Measurements from ENCODE around the gene GABARAPL2.
"Not testable (repeated sequence)": the region's sequence is repeated elsewhere in the genome, so short reads cannot be mapped to it uniquely, and the experiment has no call there.

GABARAPL2 gene

DNA sequence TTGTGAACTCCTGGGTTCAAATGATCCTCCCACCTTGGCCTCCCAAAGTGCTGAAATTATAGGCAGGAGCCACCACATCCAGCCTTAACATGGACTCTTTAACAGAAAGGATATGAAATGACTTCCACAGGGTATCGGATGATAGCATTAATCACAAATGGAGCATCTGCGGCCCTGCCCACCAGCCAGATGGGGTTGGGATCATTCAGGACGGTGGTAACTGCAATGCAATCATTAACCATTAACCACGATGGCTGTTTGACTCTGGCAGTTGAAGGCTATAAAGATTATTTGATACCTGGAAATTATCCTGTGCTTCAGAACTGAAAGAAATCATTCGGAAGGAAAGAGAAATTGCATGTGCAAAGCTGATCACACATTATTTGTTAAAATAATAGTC is 24.9 kb upstream of the GABARAPL2 start:
- no peak overlapping the region for H3K4me3 ChIP-seq (ENCODE audit: low read depth, low read length)
- TF ChIP-seq, protein P1, sequence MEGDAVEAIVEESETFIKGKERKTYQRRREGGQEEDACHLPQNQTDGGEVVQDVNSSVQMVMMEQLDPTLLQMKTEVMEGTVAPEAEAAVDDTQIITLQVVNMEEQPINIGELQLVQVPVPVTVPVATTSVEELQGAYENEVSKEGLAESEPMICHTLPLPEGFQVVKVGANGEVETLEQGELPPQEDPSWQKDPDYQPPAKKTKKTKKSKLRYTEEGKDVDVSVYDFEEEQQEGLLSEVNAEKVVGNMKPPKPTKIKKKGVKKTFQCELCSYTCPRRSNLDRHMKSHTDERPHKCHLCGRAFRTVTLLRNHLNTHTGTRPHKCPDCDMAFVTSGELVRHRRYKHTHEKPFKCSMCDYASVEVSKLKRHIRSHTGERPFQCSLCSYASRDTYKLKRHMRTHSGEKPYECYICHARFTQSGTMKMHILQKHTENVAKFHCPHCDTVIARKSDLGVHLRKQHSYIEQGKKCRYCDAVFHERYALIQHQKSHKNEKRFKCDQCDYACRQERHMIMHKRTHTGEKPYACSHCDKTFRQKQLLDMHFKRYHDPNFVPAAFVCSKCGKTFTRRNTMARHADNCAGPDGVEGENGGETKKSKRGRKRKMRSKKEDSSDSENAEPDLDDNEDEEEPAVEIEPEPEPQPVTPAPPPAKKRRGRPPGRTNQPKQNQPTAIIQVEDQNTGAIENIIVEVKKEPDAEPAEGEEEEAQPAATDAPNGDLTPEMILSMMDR (IDR thresholded peaks at IDR 0.05; ENCODE audit: control insufficient read depth, extremely low read depth, insufficient read depth), result no peak
- DNase-seq (ENCODE audit: low read depth), result no peak

DNA sequence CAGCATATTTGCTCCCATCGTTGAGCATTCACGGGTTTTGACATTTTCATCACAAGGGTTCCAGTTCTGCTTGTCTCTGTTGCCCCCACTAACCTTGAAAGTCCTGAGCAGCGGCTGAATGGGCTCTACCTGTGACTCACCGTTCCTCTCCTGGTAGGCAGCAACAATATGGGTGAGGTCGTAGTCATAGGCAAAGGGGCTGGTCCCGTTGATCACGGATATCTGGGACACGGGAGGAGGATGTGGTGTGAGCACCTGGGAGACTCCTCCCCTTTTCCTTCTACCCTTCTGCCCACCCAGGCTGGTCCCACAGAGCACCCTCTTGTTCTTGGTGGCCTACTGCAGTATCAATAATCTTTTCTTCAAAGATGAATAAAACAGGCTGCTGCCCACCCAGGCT is 23.7 kb upstream of the GABARAPL2 start:
- H3K4me3 ChIP-seq (ENCODE audit: low read depth, low read length); DNase-seq (ENCODE audit: low read depth): not testable (repeated sequence)

DNA sequence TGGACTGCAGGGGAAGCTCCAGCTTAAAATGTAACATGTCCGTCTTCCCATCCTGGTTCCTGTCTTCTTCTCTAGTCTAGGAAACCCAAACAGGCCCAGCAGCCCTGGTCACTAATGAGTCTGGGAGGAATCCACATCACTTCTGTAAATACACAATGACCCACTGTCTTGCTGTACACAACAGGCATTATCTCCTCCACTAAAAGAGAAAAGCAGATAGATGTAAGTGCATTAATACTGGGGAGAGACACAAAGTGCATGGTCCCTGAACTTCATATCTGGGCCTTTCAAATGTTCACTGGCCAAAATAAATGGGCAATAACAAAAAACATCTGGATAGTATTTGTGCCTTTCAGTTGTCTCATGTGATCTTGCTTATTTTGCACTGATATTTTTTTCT is 20.3 kb upstream of the GABARAPL2 start:
- not testable (repeated sequence) for DNase-seq (ENCODE audit: low read depth); H3K4me3 ChIP-seq (ENCODE audit: low read depth, low read length)

DNA sequence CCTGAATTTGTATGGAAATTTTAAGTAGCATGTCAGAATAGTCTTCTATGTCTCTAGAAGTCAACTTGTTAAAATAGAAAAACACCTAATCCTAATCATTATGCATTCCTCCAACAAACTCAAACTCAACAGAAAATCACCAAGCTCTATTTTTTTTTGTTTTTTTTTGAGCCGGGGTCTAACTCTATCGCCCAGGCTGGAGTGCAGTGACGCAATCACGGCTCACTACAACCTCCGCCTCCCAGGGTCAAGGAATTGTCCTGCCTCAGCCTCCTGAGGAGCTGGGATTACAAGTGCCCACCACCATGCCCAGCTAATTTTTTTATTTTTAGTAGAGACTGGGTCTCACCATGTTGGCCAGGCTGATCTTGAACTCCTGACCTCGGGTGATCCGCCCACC is 19.9 kb upstream of the GABARAPL2 start:
- no peak overlapping the region for H3K4me3 ChIP-seq (ENCODE audit: low read depth, low read length)
- TF ChIP-seq, protein P1 (IDR thresholded peaks at IDR 0.05; ENCODE audit: control insufficient read depth, extremely low read depth, insufficient read depth), result no peak
- no peak for DNase-seq (ENCODE audit: low read depth)

DNA sequence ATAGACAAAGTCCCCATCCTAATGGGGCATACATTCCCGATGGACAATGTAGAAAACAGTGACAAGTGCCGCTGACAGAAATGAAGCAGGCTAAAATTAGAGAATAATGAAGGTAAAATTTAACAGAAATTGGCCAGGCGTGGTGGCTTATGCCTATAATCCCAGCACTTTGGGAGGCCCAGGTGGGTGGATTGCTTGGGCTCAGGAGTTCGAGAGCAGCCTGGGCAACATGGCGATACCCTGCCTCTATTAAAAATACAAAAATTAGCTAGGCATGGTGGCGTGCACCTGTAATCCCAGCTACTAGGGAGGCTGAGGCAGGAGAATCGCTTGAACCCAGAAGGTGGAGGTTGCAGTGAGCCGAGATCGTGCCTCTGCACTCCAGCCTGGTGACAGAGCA is 17.7 kb upstream of the GABARAPL2 start:
- H3K4me3 ChIP-seq (ENCODE audit: low read depth, low read length), result not testable (repeated sequence)

DNA sequence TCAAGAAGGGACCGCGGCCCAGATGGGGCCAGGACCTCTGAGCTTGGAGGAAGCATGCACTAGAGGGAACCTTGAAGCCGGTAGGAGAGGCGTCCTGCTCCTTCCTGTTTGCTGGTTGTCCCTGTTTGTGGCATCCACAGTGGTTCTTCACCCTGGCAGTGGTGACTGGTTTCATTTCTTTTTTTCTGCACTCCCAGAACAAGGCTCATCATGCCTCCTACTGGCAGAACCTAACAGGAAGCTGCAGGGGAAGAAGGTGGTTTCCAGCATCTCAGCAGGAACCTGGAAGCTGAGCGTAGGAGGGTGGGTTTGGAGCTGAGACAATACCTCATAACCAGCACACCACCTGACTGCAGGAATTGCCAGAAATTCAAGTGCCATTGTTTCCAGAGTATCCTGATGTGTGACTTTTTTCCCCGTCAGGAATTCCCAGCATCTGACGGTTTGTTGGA is 15.9 kb upstream of the GABARAPL2 start:
- TF ChIP-seq, protein P1 (IDR thresholded peaks at IDR 0.05; ENCODE audit: control insufficient read depth, extremely low read depth, insufficient read depth), result peak; percentile 57
- DNase-seq (ENCODE audit: low read depth), result peak; percentile 62

More for the DNA sequence above, 17.7 kb upstream of the GABARAPL2 start:
- DNase-seq (ENCODE audit: low read depth), result not testable (repeated sequence)

DNA sequence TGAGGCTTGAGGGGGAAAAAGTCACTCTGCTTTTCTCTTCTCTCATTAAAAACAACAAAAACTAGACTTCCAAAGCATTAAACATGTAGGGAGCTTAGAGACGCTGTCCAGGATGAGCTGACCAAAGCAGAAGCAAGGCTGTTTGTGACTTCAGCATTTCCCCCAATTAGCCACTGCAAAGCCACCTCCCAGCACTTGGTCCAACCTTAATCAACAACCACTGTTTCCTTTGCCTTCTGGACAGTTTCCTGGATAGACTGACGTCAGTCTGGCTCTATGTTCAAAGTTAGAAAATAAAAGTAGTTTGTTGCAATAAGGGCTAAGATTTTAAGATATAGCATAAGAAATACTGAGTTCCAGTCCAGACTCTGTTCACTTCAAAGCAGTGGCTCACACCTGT is 13.2 kb upstream of the GABARAPL2 start:
- DNase-seq (ENCODE audit: low read depth), result no peak
- TF ChIP-seq, protein P1 (IDR thresholded peaks at IDR 0.05; ENCODE audit: control insufficient read depth, extremely low read depth, insufficient read depth), result no peak
- H3K4me3 ChIP-seq (ENCODE audit: low read depth, low read length), result no peak overlapping the region

More for the DNA sequence above, 15.9 kb upstream of the GABARAPL2 start:
- no peak overlapping the region for H3K4me3 ChIP-seq (ENCODE audit: low read depth, low read length)

DNA sequence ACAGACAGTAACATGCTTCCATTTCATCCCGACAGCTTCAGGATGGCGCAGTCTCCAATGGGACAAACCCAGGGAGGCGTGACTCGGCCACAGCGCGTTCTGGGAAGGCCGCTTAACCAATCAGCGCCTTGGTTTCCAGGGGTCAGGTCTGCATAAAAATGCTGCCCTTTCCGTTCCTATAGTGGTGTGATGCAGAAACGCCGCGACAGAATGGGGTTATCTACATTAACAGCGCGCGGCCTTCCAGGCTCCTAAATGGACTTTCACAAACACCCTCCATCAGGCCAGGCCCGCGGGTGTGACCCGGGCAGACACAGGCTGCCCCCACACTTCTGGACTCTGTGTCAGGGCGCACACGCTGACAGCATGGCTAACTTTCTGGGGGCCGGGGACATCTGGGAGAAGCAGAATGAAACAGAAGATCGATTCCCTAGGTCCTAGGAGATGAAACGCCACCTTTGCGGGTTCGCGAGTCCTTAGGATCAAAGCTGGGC is 10.9 kb upstream of the GABARAPL2 start:
- DNase-seq (ENCODE audit: low read depth), result peak; percentile 85
- TF ChIP-seq, protein P1 (IDR thresholded peaks at IDR 0.05; ENCODE audit: control insufficient read depth, extremely low read depth, insufficient read depth), result no peak
- H3K4me3 ChIP-seq (ENCODE audit: low read depth, low read length), result peak overlapping the region; percentile 72
